ENCODE data around the gene TMCC3. TPM values are rescaled to one million over a fixed set of nuclear protein-coding genes. Genes with fewer than 3 reads are reported as not detected.

The TMCC3 gene
- total and polyA plus RNA-seq, 7 donors, result 10.6 to 61.6 (median 21.2) TPM

GRCh38 chr12:94641283-94641682, 9.1 kb downstream of the TMCC3 start:
- no peak overlapping the region for H3K27ac ChIP-seq
- intact Hi-C loops (cut with DNase I), result no loop called here
- DNase-seq, result no peak
- no peak for ATAC-seq
- 88 to 96% (median 89%) methylated on average over 7 of the region's 7 CpGs for WGBS, 3 donors
- H3K4me3 ChIP-seq, result no peak overlapping the region
- H3K36me3 ChIP-seq (ENCODE audit: insufficient read depth in 1 of 2, low read depth in 1 of 2), result no peaks in the 10 kb centered on the region
- no peaks in the 10 kb centered on the region for H3K9me3 ChIP-seq
- peaks cover 66% of the 10 kb centered on the region for H3K4me1 ChIP-seq
- TF ChIP-seq CTCF (IDR thresholded peaks at IDR 0.05), result no peak
- no peaks in the 10 kb centered on the region for H3K27me3 ChIP-seq (ENCODE audit: insufficient read depth in 3 of 3, low read length in 2 of 3)

- TF ChIP-seq CTCF (IDR thresholded peaks at IDR 0.05), result no peak
- Histone ChIP-seq H3K4me3 (no peak overlapping the region), H3K27ac (no peak overlapping the region), H3K9me3 (no peaks in the 10 kb centered on the region), H3K4me1 (peaks cover 66% of the 10 kb centered on the region), H3K27me3 (ENCODE audit: insufficient read depth in 3 of 3, low read length in 2 of 3) (no peaks in the 10 kb centered on the region), H3K36me3 (ENCODE audit: insufficient read depth in 1 of 2, low read depth in 1 of 2) (no peaks in the 10 kb centered on the region)
- intact Hi-C loops (cut with DNase I), result no loop called here
- ATAC-seq (no peak), DNase-seq (no peak)
- WGBS, 3 donors, result 84 to 89% (median 87%) methylated on average over 10 of the region's 10 CpGs
These were observed 10.0 kb downstream of the TMCC3 start for GRCh38 chr12:94640134-94640928.

- ATAC-seq, result no peak
These were observed 11.8 kb downstream of the TMCC3 start for GRCh38 chr12:94638521-94638920.

GRCh38 chr12:94637390-94638113, 12.8 kb downstream of the TMCC3 start:
- H3K4me1 ChIP-seq, result peaks cover 57% of the 10 kb centered on the region
- no peaks in the 10 kb centered on the region for H3K27me3 ChIP-seq (ENCODE audit: insufficient read depth in 3 of 3, low read length in 2 of 3)
- H3K4me3 ChIP-seq, result no peak overlapping the region
- DNase-seq, result no peak
- intact Hi-C loops (cut with DNase I), result no loop called here
- no peak for TF ChIP-seq CTCF (IDR thresholded peaks at IDR 0.05)
- H3K36me3 ChIP-seq (ENCODE audit: insufficient read depth in 1 of 2, low read depth in 1 of 2), result no peaks in the 10 kb centered on the region
- 78 to 97% (median 86%) methylated on average over 4 of the region's 4 CpGs for WGBS, 3 donors
- no peaks in the 10 kb centered on the region for H3K9me3 ChIP-seq
- H3K27ac ChIP-seq, result peak overlapping the region; percentile 61
- peak in 3 of 4 donors; percentile 21 to 53 (median 47) for ATAC-seq

More at GRCh38 chr12:94638521-94638920, 11.8 kb downstream of the TMCC3 start:
- TF ChIP-seq CTCF (IDR thresholded peaks at IDR 0.05), result no peak
- 24 to 26% (median 25%) methylated on average over 1 of the region's 1 CpG for WGBS, 3 donors
- Histone ChIP-seq H3K9me3 (no peaks in the 10 kb centered on the region), H3K27ac (peak overlapping the region; percentile 61), H3K27me3 (ENCODE audit: insufficient read depth in 3 of 3, low read length in 2 of 3) (no peaks in the 10 kb centered on the region), H3K36me3 (ENCODE audit: insufficient read depth in 1 of 2, low read depth in 1 of 2) (no peaks in the 10 kb centered on the region), H3K4me3 (no peak overlapping the region), H3K4me1 (peaks cover 65% of the 10 kb centered on the region)
- no peak for DNase-seq
- intact Hi-C loops (cut with DNase I), result no loop called here
